HepG2 (cell line): Measurements from ENCODE around the gene SPATA31E1.
"Not testable (repeated sequence)": the region's sequence is repeated elsewhere in the genome, so short reads cannot be mapped to it uniquely, and the experiment has no call there.

Experiments used
- BHLHE40 ChIP-seq: IDR thresholded peaks from 2 replicates; pipeline ENCODE4 v1.6.1; 2011; ENCODE audit warnings: low read length, improper control_type of control experiment
- CTCF ChIP-seq: sonication (generic); formaldehyde crosslinking; IDR thresholded peaks from 2 replicates; pipeline ENCODE4 v1.5.0; 2020; ENCODE audit warnings: mild to moderate bottlenecking, missing genetic modification reagents, moderate library complexity
- NCOR1 ChIP-seq: fragments of 200-600 bp; sonication (generic); IDR thresholded peaks from 2 replicates; pipeline ENCODE4 v1.7.0; 2017; ENCODE audit warnings: antibody characterized with exemption, low read length, borderline replicate concordance
- ZKSCAN1 ChIP-seq: fragments of 150-350 bp; IDR thresholded peaks from 2 replicates; pipeline ENCODE4 v1.6.1; 2014; ENCODE audit warnings: low read length
- ZNF207 ChIP-seq: fragments of 450-650 bp; IDR thresholded peaks from 2 replicates; pipeline ENCODE4 v1.6.1; 2016; ENCODE audit warnings: antibody characterized with exemption, borderline replicate concordance
- TF ChIP-seq, protein P1 (sequence below): sonication (generic); formaldehyde crosslinking; IDR thresholded peaks from 2 replicates; pipeline ENCODE4 v1.4.0; 2020; ENCODE audit warnings: missing genetic modification reagents, low read depth, mild to moderate bottlenecking, borderline replicate concordance
- TF ChIP-seq, protein P2 (sequence below): sonication (generic); formaldehyde crosslinking; IDR thresholded peaks from 2 replicates; pipeline ENCODE4 v1.4.0; 2020; ENCODE audit warnings: missing genetic modification reagents
- TF ChIP-seq, protein P3 (sequence below): sonication (generic); formaldehyde crosslinking; IDR thresholded peaks from 2 replicates; pipeline ENCODE4 v1.8.0; 2023; ENCODE audit warnings: mild to moderate bottlenecking, missing genetic modification reagents

- TF ChIP-seq CTCF (CRISPR knock-in tag); BHLHE40; ZNF207; ZKSCAN1; NCOR1: not testable (repeated sequence)
- TF ChIP-seq, protein P1, sequence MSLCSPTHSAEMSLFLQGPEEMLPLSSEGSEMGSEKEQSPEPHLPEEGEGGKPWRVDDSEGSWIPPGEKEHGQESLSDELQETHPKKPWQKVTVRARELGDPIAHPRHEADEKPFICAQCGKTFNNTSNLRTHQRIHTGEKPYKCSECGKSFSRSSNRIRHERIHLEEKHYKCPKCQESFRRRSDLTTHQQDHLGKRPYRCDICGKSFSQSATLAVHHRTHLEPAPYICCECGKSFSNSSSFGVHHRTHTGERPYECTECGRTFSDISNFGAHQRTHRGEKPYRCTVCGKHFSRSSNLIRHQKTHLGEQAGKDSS (CRISPR knock-in tag): not testable (repeated sequence)
- TF ChIP-seq, protein P2, sequence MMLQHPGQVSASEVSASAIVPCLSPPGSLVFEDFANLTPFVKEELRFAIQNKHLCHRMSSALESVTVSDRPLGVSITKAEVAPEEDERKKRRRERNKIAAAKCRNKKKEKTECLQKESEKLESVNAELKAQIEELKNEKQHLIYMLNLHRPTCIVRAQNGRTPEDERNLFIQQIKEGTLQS (CRISPR knock-in tag): not testable (repeated sequence)
- TF ChIP-seq, protein P3, sequence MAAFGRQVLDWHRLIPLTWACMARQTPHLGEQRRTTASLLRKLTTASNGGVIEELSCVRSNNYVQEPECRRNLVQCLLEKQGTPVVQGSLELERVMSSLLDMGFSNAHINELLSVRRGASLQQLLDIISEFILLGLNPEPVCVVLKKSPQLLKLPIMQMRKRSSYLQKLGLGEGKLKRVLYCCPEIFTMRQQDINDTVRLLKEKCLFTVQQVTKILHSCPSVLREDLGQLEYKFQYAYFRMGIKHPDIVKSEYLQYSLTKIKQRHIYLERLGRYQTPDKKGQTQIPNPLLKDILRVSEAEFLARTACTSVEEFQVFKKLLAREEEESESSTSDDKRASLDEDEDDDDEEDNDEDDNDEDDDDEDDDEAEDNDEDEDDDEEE (CRISPR knock-in tag): not testable (repeated sequence)
These were observed 42.2 kb downstream of the SPATA31E1 start for GRCh38 chr9:87924851-87925250.
